Muscle layer of colon (tissue), 2 donors: ENCODE measurements around the gene TNN.
"Not testable (repeated sequence)": the region's sequence is repeated elsewhere in the genome, so short reads cannot be mapped to it uniquely, and the experiment has no call there.

Source experiments
- H3K27ac ChIP-seq: one replicate; pipeline ENCODE4 v1.7.0; 2013; ENCODE audit warnings: low read depth, mild to moderate bottlenecking, low read length, moderate library complexity
- H3K27me3 ChIP-seq, 2 donors: one replicate each; pipeline ENCODE4 v1.7.0; 2013; ENCODE audit warnings: low read length in 2 of 2, mild to moderate bottlenecking in 2 of 2; ENCODE audit not compliant: insufficient read depth in 2 of 2, control insufficient read depth in 1 of 2
- H3K36me3 ChIP-seq: one replicate; pipeline ENCODE4 v1.7.0; 2013; ENCODE audit warnings: mild to moderate bottlenecking, low read length; ENCODE audit not compliant: insufficient read depth
- H3K4me1 ChIP-seq: one replicate; pipeline ENCODE4 v1.7.0; 2013; ENCODE audit warnings: mild to moderate bottlenecking, low read length; ENCODE audit not compliant: insufficient read depth
- H3K4me3 ChIP-seq, 2 donors: one replicate each; pipeline ENCODE4 v1.7.0; 2013; ENCODE audit warnings: low read length in 2 of 2, low read depth in 1 of 2, mild to moderate bottlenecking in 1 of 2, moderate library complexity in 1 of 2
- H3K9ac ChIP-seq: one replicate; pipeline ENCODE4 v1.7.0; 2013; ENCODE audit warnings: low read length
- H3K9me3 ChIP-seq: one replicate; pipeline ENCODE4 v1.7.0; 2013; ENCODE audit warnings: mild to moderate bottlenecking, low read length
- donor health status: abdominal sarcoma.
- donor health status: Adenocarcinoma of cecum.

The TNN gene

GRCh38 chr1:175094626-175095025 is 27.0 kb downstream of the TNN start:
- Histone ChIP-seq H3K27ac (no peak overlapping the region), H3K27me3 (no peaks in the 10 kb centered on the region), H3K4me3 (no peak overlapping the region), H3K36me3 (no peaks in the 10 kb centered on the region), H3K9ac (no peak overlapping the region), H3K4me1 (no peaks in the 10 kb centered on the region), H3K9me3 (no peaks in the 10 kb centered on the region)

GRCh38 chr1:175095069-175095468 is 27.4 kb downstream of the TNN start:
- H3K9ac ChIP-seq: no peak overlapping the region
- no peak overlapping the region for H3K27ac ChIP-seq
- no peak overlapping the region for H3K4me3 ChIP-seq
- H3K27me3 ChIP-seq: no peaks in the 10 kb centered on the region
- H3K36me3 ChIP-seq: no peaks in the 10 kb centered on the region
- H3K9me3 ChIP-seq: no peaks in the 10 kb centered on the region
- no peaks in the 10 kb centered on the region for H3K4me1 ChIP-seq

- Histone ChIP-seq H3K4me3 (no peak overlapping the region), H3K4me1 (no peaks in the 10 kb centered on the region), H3K9ac (no peak overlapping the region), H3K27ac (no peak overlapping the region), H3K36me3 (no peaks in the 10 kb centered on the region), H3K27me3 (no peaks in the 10 kb centered on the region), H3K9me3 (no peaks in the 10 kb centered on the region)
Observed at GRCh38 chr1:175095978-175096607, 28.5 kb downstream of the TNN start.

GRCh38 chr1:175097361-175097760 is 29.7 kb downstream of the TNN start:
- no peak overlapping the region for H3K9ac ChIP-seq
- H3K4me3 ChIP-seq: no peak overlapping the region
- no peak overlapping the region for H3K27ac ChIP-seq
- no peaks in the 10 kb centered on the region for H3K27me3 ChIP-seq
- H3K36me3 ChIP-seq: no peaks in the 10 kb centered on the region
- no peaks in the 10 kb centered on the region for H3K4me1 ChIP-seq
- H3K9me3 ChIP-seq: no peaks in the 10 kb centered on the region

- Histone ChIP-seq H3K9ac (no peak overlapping the region), H3K9me3 (no peaks in the 10 kb centered on the region), H3K27me3 (no peaks in the 10 kb centered on the region), H3K36me3 (no peaks in the 10 kb centered on the region), H3K4me3 (no peak overlapping the region), H3K27ac (no peak overlapping the region), H3K4me1 (no peaks in the 10 kb centered on the region)
Observed at GRCh38 chr1:175099916-175100315, 32.3 kb downstream of the TNN start.

GRCh38 chr1:175102166-175102565 is 34.5 kb downstream of the TNN start:
- H3K36me3 ChIP-seq, H3K4me1 ChIP-seq, H3K9ac ChIP-seq, H3K9me3 ChIP-seq, H3K27ac ChIP-seq, H3K4me3 ChIP-seq, H3K27me3 ChIP-seq: not testable (repeated sequence)

- not testable (repeated sequence) for H3K27ac ChIP-seq, H3K27me3 ChIP-seq, H3K9ac ChIP-seq, H3K9me3 ChIP-seq, H3K4me1 ChIP-seq, H3K4me3 ChIP-seq, H3K36me3 ChIP-seq
Observed at GRCh38 chr1:175106536-175106935, 38.9 kb downstream of the TNN start.

GRCh38 chr1:175108331-175108820 is 40.7 kb downstream of the TNN start:
- not testable (repeated sequence) for H3K27me3 ChIP-seq, H3K27ac ChIP-seq, H3K4me3 ChIP-seq, H3K9me3 ChIP-seq, H3K9ac ChIP-seq, H3K36me3 ChIP-seq, H3K4me1 ChIP-seq

- H3K4me3 ChIP-seq: no peak overlapping the region
- H3K9ac ChIP-seq: no peak overlapping the region
- H3K36me3 ChIP-seq: no peaks in the 10 kb centered on the region
- no peaks in the 10 kb centered on the region for H3K4me1 ChIP-seq
- H3K27ac ChIP-seq: no peak overlapping the region
- H3K27me3 ChIP-seq: no peaks in the 10 kb centered on the region
- H3K9me3 ChIP-seq: peaks cover 13% of the 10 kb centered on the region
Observed at GRCh38 chr1:175114996-175115395, 47.4 kb downstream of the TNN start.

GRCh38 chr1:175116210-175116798 is 48.7 kb downstream of the TNN start:
- Histone ChIP-seq H3K9me3 (peaks cover 13% of the 10 kb centered on the region), H3K36me3 (no peaks in the 10 kb centered on the region), H3K9ac (no peak overlapping the region), H3K4me3 (no peak overlapping the region), H3K4me1 (no peaks in the 10 kb centered on the region), H3K27ac (no peak overlapping the region), H3K27me3 (no peaks in the 10 kb centered on the region)

GRCh38 chr1:175116903-175117302 is 49.3 kb downstream of the TNN start:
- no peaks in the 10 kb centered on the region for H3K4me1 ChIP-seq
- no peaks in the 10 kb centered on the region for H3K36me3 ChIP-seq
- no peaks in the 10 kb centered on the region for H3K27me3 ChIP-seq
- no peak overlapping the region for H3K27ac ChIP-seq
- H3K4me3 ChIP-seq: no peak overlapping the region
- no peak overlapping the region for H3K9ac ChIP-seq
- peaks cover 13% of the 10 kb centered on the region for H3K9me3 ChIP-seq
